HCT116 (cell line): ENCODE measurements around the gene NCCRP1. TPM values are rescaled to one million over a fixed set of nuclear protein-coding genes. Genes with fewer than 3 reads are reported as not detected.

Experiments used
- ATAC-seq: fragments of 200-7000 bp; cut with Tn5 transposase; 2 replicates; pipeline ENCODE4 v1.9.1; 2020; ENCODE audit warnings: mild to moderate bottlenecking, moderate library complexity
- BruUV-seq: library from RNA; stranded (reverse); fragments of 400-500 nt; replicated peaks from 2 replicates; lab custom pipeline; 2021; lab: Mats Ljungman, UMichigan
- CTCF ChIA-PET: fragments of 300-600 bp; sonication (Branson Sonifier 250); formaldehyde crosslinking; loops from one replicate; lab custom pipeline; 2021; ENCODE audit warnings: antibody characterized with exemption; lab: Charles Lee
- POLR2A ChIA-PET: fragments of 300-600, 350-600 bp; sonication (Branson Sonifier 250); formaldehyde crosslinking; loops from one replicate; lab custom pipeline; 2021; ENCODE audit warnings: antibody characterized with exemption; lab: Charles Lee
- RAD21 ChIA-PET, 2 experiments: fragments of 300-600 bp; sonication (Branson Sonifier 250); formaldehyde crosslinking; loops; one replicate each; lab custom pipeline; 2023; ENCODE audit warnings: low total read pairs in 2 of 2; ENCODE audit not compliant: uncharacterized antibody in 2 of 2, unreplicated experiment in 2 of 2, low non-redundant PET in 1 of 2; lab: Charles Lee
- DNase-seq: peaks from one replicate; pipeline ENCODE4 v3.0.0-alpha.2; 2010; ENCODE audit warnings: low read depth, low spot score
- H2AFZ ChIP-seq: fragments of 200-600 bp; shearing (Covaris generic), sonication (generic); 2 replicates; pipeline ENCODE4 v1.6.1; 2017; ENCODE audit warnings: low read depth, mixed run types, mixed read lengths, antibody characterized with exemption, low read length; ENCODE audit not compliant: poor library complexity, severe bottlenecking
- H3K27ac ChIP-seq: 2 replicates; pipeline ENCODE4 v1.5.1; 2012; ENCODE audit warnings: low read depth, low read length
- H3K27me3 ChIP-seq: fragments of 200-600 bp; sonication (generic); 2 replicates; pipeline ENCODE4 v1.6.1; 2016; ENCODE audit warnings: mixed run types, low read length, mixed read lengths; ENCODE audit not compliant: insufficient read depth
- H3K36me3 ChIP-seq, 2 experiments: fragments of 200-500 bp in 1 of 2; fragments of 200-600 bp in 1 of 2; sonication (Bioruptor generic) in 1 of 2; sonication (generic) in 1 of 2; 2 replicates each; pipeline versions ENCODE4 v1.5.1 to v1.6.1; 2014 to 2016; ENCODE audit warnings: low read length in 2 of 2, inconsistent platforms in 1 of 2, mixed read lengths in 1 of 2, mixed run types in 1 of 2; ENCODE audit not compliant: insufficient read depth in 2 of 2, control insufficient read depth in 1 of 2
- H3K4me1 ChIP-seq, 2 experiments: fragments of 200-600 bp in 1 of 2; sonication (generic) in 1 of 2; 2 replicates each; pipeline versions ENCODE4 v1.5.1 to v1.6.1; 2012 to 2017; ENCODE audit warnings: low read length in 2 of 2, inconsistent platforms in 1 of 2, mild to moderate bottlenecking in 1 of 2, mixed read lengths in 1 of 2, mixed run types in 1 of 2, moderate library complexity in 1 of 2; ENCODE audit not compliant: insufficient read depth in 2 of 2, control insufficient read depth in 1 of 2
- H3K4me2 ChIP-seq: fragments of 200-600 bp; sonication (generic); 2 replicates; pipeline ENCODE4 v1.6.1; 2017; ENCODE audit warnings: mixed run types, low read length, mixed read lengths
- H3K4me3 ChIP-seq, 2 experiments: fragments of 200-600 bp in 1 of 2; sonication (generic) in 1 of 2; replicated peaks in 1 of 2; 2 replicates each; pipeline ENCODE4 v1.5.1; 2011 to 2016; ENCODE audit warnings: low read length in 2 of 2, control low read depth in 1 of 2, low read depth in 1 of 2, mild to moderate bottlenecking in 1 of 2, mixed read lengths in 1 of 2, mixed run types in 1 of 2
- H3K79me2 ChIP-seq: fragments of 200-600 bp; sonication (generic); 2 replicates; pipeline ENCODE4 v1.6.1; 2017; ENCODE audit warnings: mild to moderate bottlenecking, mixed run types, low read length, moderate library complexity, mixed read lengths; ENCODE audit not compliant: insufficient read depth
- H3K9ac ChIP-seq: fragments of 200-600 bp; sonication (generic); 2 replicates; pipeline ENCODE4 v1.6.1; 2016; ENCODE audit warnings: low read length, mixed read lengths
- H3K9me2 ChIP-seq: fragments of 200-600 bp; sonication (generic), shearing (Covaris generic); 2 replicates; pipeline ENCODE4 v1.6.1; 2017; ENCODE audit warnings: mixed run types, mild to moderate bottlenecking, moderate library complexity; ENCODE audit not compliant: insufficient read depth
- H3K9me3 ChIP-seq, 2 experiments: fragments of 200-500 bp in 1 of 2; fragments of 200-600 bp in 1 of 2; sonication (Bioruptor generic) in 1 of 2; sonication (generic) in 1 of 2; 2 replicates each; pipeline ENCODE4 v1.6.1; 2014 to 2017; ENCODE audit warnings: low read length in 2 of 2, mixed read lengths in 2 of 2, inconsistent platforms in 1 of 2, low read depth in 1 of 2, mild to moderate bottlenecking in 1 of 2, mixed run types in 1 of 2, moderate library complexity in 1 of 2; ENCODE audit not compliant: control insufficient read depth in 1 of 2, insufficient read depth in 1 of 2
- H4K20me1 ChIP-seq: fragments of 200-600 bp; sonication (generic), shearing (Covaris generic); 2 replicates; pipeline ENCODE4 v1.6.1; 2017; ENCODE audit warnings: mixed run types, mild to moderate bottlenecking, moderate library complexity; ENCODE audit not compliant: insufficient read depth
- ATF3 ChIP-seq: IDR thresholded peaks from 2 replicates; pipeline ENCODE4 v1.6.1; 2012
- ELF1 ChIP-seq: IDR thresholded peaks from 2 replicates; pipeline ENCODE4 v1.6.1; 2012; ENCODE audit warnings: low read depth, borderline replicate concordance
- EZH2 ChIP-seq: fragments of 200-600 bp; sonication (generic); IDR thresholded peaks from 2 replicates; pipeline ENCODE4 v1.6.1; 2017; ENCODE audit warnings: antibody characterized with exemption, mixed run types
- MAX ChIP-seq: IDR thresholded peaks from 2 replicates; pipeline ENCODE4 v1.6.1; 2012
- SP1 ChIP-seq: IDR thresholded peaks from 2 replicates; pipeline ENCODE4 v1.6.1; 2012; ENCODE audit warnings: low read depth
- SRF ChIP-seq: IDR thresholded peaks from 2 replicates; pipeline ENCODE4 v1.6.1; 2012; ENCODE audit warnings: low read depth
- TCF7L2 ChIP-seq: IDR thresholded peaks from 2 replicates; pipeline ENCODE4 v1.7.0; 2011; ENCODE audit warnings: borderline replicate concordance, inconsistent platforms; ENCODE audit not compliant: insufficient read depth, insufficient read length; ENCODE audit errors: extremely low read depth
- YY1 ChIP-seq: IDR thresholded peaks from 2 replicates; pipeline ENCODE4 v1.6.1; 2011; ENCODE audit warnings: low read length, low read depth, moderate library complexity, mild to moderate bottlenecking; ENCODE audit not compliant: insufficient replicate concordance; ENCODE audit errors: extremely low read depth
- ZBTB33 ChIP-seq: IDR thresholded peaks from 2 replicates; pipeline ENCODE4 v1.6.1; 2011; ENCODE audit warnings: mild to moderate bottlenecking, low read length, moderate library complexity; ENCODE audit not compliant: insufficient replicate concordance; ENCODE audit errors: extremely low read depth
- ZNF274 ChIP-seq: fragments of 200-500 bp; sonication (Bioruptor generic); IDR thresholded peaks from 2 replicates; pipeline ENCODE4 v1.6.1; 2014; ENCODE audit warnings: mild to moderate bottlenecking, low read depth, low read length, inconsistent platforms
- intact Hi-C: fragments of 100-400 bp; cut with micrococcal nuclease; formaldehyde crosslinking; loops from 2 replicates; pipeline ENCODE4 v1.10.0; 2022
- total RNA-seq: library from RNA; stranded (reverse); gene quantifications from one replicate; pipeline ENCODE4 v1.2.1, GENCODE V29; 2021; ENCODE audit not compliant: unreplicated experiment

NCCRP1 gene
- total RNA-seq, 1 experiment from 2014 or later, result 0.12 TPM

GRCh38 chr19:39160889-39161672, 35.7 kb upstream of the NCCRP1 start:
- Histone ChIP-seq H3K4me3 (no peak overlapping the region), H3K27ac (no peak overlapping the region), H3K4me1 (peaks cover 12 to 18% of the 10 kb centered on the region in 2 experiments), H3K27me3 (no peaks in the 10 kb centered on the region), H4K20me1 (no peaks in the 10 kb centered on the region), H3K36me3 (no peaks in the 10 kb centered on the region), H3K9ac (no peak overlapping the region), H3K79me2 (peaks cover 83% of the 10 kb centered on the region), H3K4me2 (no peak overlapping the region), H3K9me3 (no peaks in the 10 kb centered on the region), H2AFZ (no peak overlapping the region), H3K9me2 (no peaks in the 10 kb centered on the region)
- CTCF ChIA-PET, result no interaction called here
- no peak for ATAC-seq
- TF ChIP-seq EZH2 (no peak), ZNF274 (no peak), TCF7L2 (no peak), SRF (no peak), SP1 (no peak), ATF3 (no peak), YY1 (no peak), ELF1 (no peak), ZBTB33 (no peak), MAX (no peak)
- POLR2A ChIA-PET, result no interaction called here
- intact Hi-C loops, result no loop called here
- DNase-seq, result no peak
- RAD21 ChIA-PET, result no interaction called here
- BruUV-seq, result no TSS peak
